Measurements from ENCODE around the gene CHD6.

- TF ChIP-seq, protein P1, sequence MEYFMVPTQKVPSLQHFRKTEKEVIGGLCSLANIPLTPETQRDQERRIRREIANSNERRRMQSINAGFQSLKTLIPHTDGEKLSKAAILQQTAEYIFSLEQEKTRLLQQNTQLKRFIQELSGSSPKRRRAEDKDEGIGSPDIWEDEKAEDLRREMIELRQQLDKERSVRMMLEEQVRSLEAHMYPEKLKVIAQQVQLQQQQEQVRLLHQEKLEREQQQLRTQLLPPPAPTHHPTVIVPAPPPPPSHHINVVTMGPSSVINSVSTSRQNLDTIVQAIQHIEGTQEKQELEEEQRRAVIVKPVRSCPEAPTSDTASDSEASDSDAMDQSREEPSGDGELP (IDR thresholded peaks at IDR 0.05; ENCODE audit: borderline replicate concordance, low read depth) = no peak
- TF ChIP-seq RFX5 (IDR thresholded peaks at IDR 0.05; ENCODE audit: low read depth, low read length) (no peak), ZNF598 (CRISPR knock-in tag; IDR thresholded peaks at IDR 0.05; ENCODE audit: borderline replicate concordance) (no peak), XRCC5 (optimal IDR thresholded peaks at IDR 0.05; ENCODE audit: low read length) (no peak), FOXP4 (CRISPR knock-in tag; IDR thresholded peaks at IDR 0.05) (no peak), RAD21 (CRISPR knock-in tag; IDR thresholded peaks at IDR 0.05) (no peak), POLR2A (IDR thresholded peaks at IDR 0.05; ENCODE audit: insufficient read depth in 1 of 2, low read depth in 2 of 2, low read length in 2 of 2) (no peak), ZNF292 (CRISPR knock-in tag; IDR thresholded peaks at IDR 0.05; ENCODE audit: borderline replicate concordance, low read depth) (no peak), MED13 (CRISPR knock-in tag; IDR thresholded peaks at IDR 0.05) (no peak)
These were observed 105.6 kb downstream of the CHD6 start for GRCh38 chr20:41512624-41513023.

All from HepG2 (cell line).